HEK293 (cell line): ENCODE data around the gene MAP1S.

ENCODE experiments used
- CTCF ChIA-PET: fragments of 350-600 bp; formaldehyde crosslinking; extraction: SDS; loops from one replicate; lab custom pipeline; 2021; ENCODE audit warnings: antibody characterized with exemption; lab: Yijun Ruan, JAX
- POLR2A ChIA-PET: fragments of 300-600 bp; formaldehyde crosslinking; extraction: SDS; loops from one replicate; lab custom pipeline; 2020; ENCODE audit warnings: antibody characterized with exemption, inconsistent platforms; lab: Yijun Ruan, JAX
- H3K27ac ChIP-seq: fragments of 200-500 bp; sonication (Bioruptor generic); 2 replicates; pipeline ENCODE4 v1.5.1; 2014; ENCODE audit warnings: low read depth, low read length, control low read depth, inconsistent platforms; ENCODE audit errors: extremely low read depth
- H3K36me3 ChIP-seq, 2 experiments: fragments of 200-500 bp in 1 of 2; sonication (Bioruptor generic) in 1 of 2; 1 replicate in 1 of 2; 2 replicates in 1 of 2; pipeline ENCODE4 v1.5.1; 2014 to 2017; ENCODE audit warnings: inconsistent platforms in 2 of 2, low read length in 2 of 2; ENCODE audit not compliant: control insufficient read depth in 2 of 2, insufficient read depth in 1 of 2
- H3K4me1 ChIP-seq: fragments of 200-500 bp; sonication (Bioruptor generic); 2 replicates; pipeline ENCODE4 v1.5.1; 2014; ENCODE audit warnings: mild to moderate bottlenecking, low read length, inconsistent platforms; ENCODE audit not compliant: control insufficient read depth, insufficient read depth
- H3K4me3 ChIP-seq: 2 replicates; pipeline ENCODE4 v1.5.1; 2011; ENCODE audit warnings: low read depth, mild to moderate bottlenecking, control low read depth, low read length, moderate library complexity
- H3K9me3 ChIP-seq: fragments of 200-500 bp; sonication (Bioruptor generic); 2 replicates; pipeline ENCODE4 v1.5.1; 2014; ENCODE audit warnings: low read depth, low read length, inconsistent platforms; ENCODE audit not compliant: control insufficient read depth, insufficient read depth
- BCL11B ChIP-seq: fragments of 450-650 bp; formaldehyde crosslinking; IDR thresholded peaks from 2 replicates; pipeline ENCODE4 v1.5.1; 2016; ENCODE audit warnings: low read depth, missing biosample characterization, missing genetic modification characterization
- ZBTB21 ChIP-seq: fragments of 450-650 bp; formaldehyde crosslinking; IDR thresholded peaks from 2 replicates; pipeline ENCODE4 v1.5.1; 2017; ENCODE audit warnings: missing biosample characterization, missing genetic modification characterization
- ZFP37 ChIP-seq: fragments of 450-650 bp; formaldehyde crosslinking; IDR thresholded peaks from 2 replicates; pipeline ENCODE4 v1.5.1; 2016; ENCODE audit warnings: missing biosample characterization, missing genetic modification characterization
- ZNF157 ChIP-seq: fragments of 450-650 bp; formaldehyde crosslinking; IDR thresholded peaks from 2 replicates; pipeline ENCODE4 v1.5.1; 2016; ENCODE audit warnings: missing biosample characterization, missing genetic modification characterization
- ZNF169 ChIP-seq: fragments of 450-650 bp; formaldehyde crosslinking; IDR thresholded peaks from 2 replicates; pipeline ENCODE4 v1.5.1; 2016; ENCODE audit warnings: missing biosample characterization, missing genetic modification characterization
- ZNF184 ChIP-seq: fragments of 450-650 bp; IDR thresholded peaks from 2 replicates; pipeline ENCODE4 v1.5.1; 2018; ENCODE audit warnings: missing biosample characterization, mild to moderate bottlenecking, missing genetic modification characterization
- ZNF19 ChIP-seq: fragments of 450-650 bp; formaldehyde crosslinking; IDR thresholded peaks from 2 replicates; pipeline ENCODE4; 2016; ENCODE audit warnings: missing biosample characterization, missing genetic modification characterization, low read depth
- ZNF239 ChIP-seq: fragments of 450-650 bp; formaldehyde crosslinking; IDR thresholded peaks from 2 replicates; pipeline ENCODE4 v1.5.1; 2016; ENCODE audit warnings: missing biosample characterization, missing genetic modification characterization
- ZNF473 ChIP-seq: fragments of 450-650 bp; formaldehyde crosslinking; IDR thresholded peaks from 2 replicates; pipeline ENCODE4 v1.5.1; 2017; ENCODE audit warnings: missing biosample characterization, missing genetic modification characterization
- ZNF548 ChIP-seq: fragments of 450-650 bp; formaldehyde crosslinking; IDR thresholded peaks from 2 replicates; pipeline ENCODE4 v1.5.1; 2016; ENCODE audit warnings: missing biosample characterization, missing genetic modification characterization
- ZNF658 ChIP-seq: fragments of 450-650 bp; formaldehyde crosslinking; IDR thresholded peaks from 2 replicates; pipeline ENCODE4; 2016; ENCODE audit warnings: missing biosample characterization, missing genetic modification characterization
- ZNF664 ChIP-seq: fragments of 450-650 bp; formaldehyde crosslinking; IDR thresholded peaks from 2 replicates; pipeline ENCODE4 v1.5.1; 2016; ENCODE audit warnings: missing biosample characterization, missing genetic modification characterization
- TF ChIP-seq, protein P1 (sequence below): fragments of 450-650 bp; formaldehyde crosslinking; IDR thresholded peaks from 2 replicates; pipeline ENCODE4 v1.5.1; 2017; ENCODE audit warnings: missing biosample characterization, missing genetic modification characterization
- TF ChIP-seq, protein P2 (sequence below): IDR thresholded peaks from 2 replicates; pipeline ENCODE4 v1.6.1; 2011; ENCODE audit warnings: mild to moderate bottlenecking, low read depth, low read length, borderline replicate concordance
- TF ChIP-seq, protein P3 (sequence below): fragments of 450-650 bp; formaldehyde crosslinking; IDR thresholded peaks from 2 replicates; pipeline ENCODE4 v1.5.1; 2016; ENCODE audit warnings: missing biosample characterization, missing genetic modification characterization
- TF ChIP-seq, protein P4 (sequence below): fragments of 450-650 bp; formaldehyde crosslinking; IDR thresholded peaks from 2 replicates; pipeline ENCODE4 v1.5.1; 2017; ENCODE audit warnings: missing biosample characterization, missing genetic modification characterization
- TF ChIP-seq, protein P5 (sequence below): fragments of 450-650 bp; formaldehyde crosslinking; IDR thresholded peaks from 2 replicates; pipeline ENCODE4 v1.5.1; 2016; ENCODE audit warnings: missing biosample characterization, missing genetic modification characterization

Gene MAP1S

DNA sequence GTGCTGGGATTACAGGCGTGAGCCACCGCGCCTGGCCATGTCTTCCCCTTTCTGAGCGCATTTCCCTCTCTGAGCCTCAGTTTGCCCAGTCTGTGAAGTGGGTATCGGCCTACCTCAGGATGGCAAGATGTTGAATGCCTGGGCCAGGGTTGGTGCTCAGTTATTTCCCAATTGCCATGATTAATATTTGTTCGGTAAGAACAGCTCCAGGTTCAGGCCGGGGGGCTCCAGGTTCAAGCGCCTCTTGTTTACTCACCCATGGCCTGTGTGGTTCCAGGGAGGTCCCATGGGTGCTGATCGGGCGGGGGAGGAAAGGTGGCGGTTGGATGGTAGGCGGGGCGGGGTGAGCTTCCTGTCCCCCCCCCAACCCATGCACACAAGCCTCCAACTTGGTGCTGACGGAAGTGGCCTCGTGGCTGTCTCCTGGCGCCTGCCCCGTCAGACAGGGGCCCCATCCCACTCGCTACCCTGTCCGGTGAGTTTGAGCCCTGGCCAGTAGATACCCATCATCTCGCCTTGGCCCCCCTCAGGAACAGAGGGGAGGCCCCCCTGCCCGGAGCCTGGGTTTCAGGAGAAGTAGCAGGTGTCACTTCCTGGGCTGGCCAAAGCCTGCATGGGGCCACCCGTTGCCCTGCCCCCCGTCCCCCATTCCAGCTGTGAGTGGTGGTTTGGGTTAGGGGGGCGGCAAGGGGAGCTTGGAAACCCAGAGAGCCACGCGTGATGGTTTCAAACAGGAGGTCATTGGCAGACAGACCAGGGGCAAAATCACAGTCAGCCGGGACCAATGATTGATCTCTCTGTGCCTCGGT is 32.0 kb downstream of the MAP1S start, which contains the start of gene FCHO1:
Gene FCHO1 (plus strand): TSS at position 375 of the 809 bp plus-strand sequence. CDS start 3,688 bp downstream, outside the sequence.
- no peaks in the 10 kb centered on the region for H3K4me1 ChIP-seq

DNA sequence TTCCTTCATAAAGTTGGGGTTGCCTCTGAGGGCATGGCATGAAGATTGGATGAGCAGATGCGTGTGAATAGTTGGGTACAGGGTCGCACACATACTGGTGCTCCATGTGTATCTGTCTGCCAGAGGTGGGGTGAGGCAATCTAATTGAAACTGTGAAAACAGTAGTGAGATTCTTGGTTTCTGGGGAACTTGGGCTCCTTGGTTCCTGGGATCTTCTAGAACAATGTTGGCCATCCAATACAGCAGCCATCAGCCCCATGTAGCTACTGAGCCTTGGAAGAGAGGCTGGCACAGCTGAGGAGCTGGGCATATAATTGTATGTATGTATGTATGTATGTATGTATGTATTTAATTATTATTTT is 32.6 kb downstream of the MAP1S start:
- Histone ChIP-seq H3K36me3 (no peaks in the 10 kb centered on the region), H3K27ac (no peak overlapping the region), H3K4me3 (no peak overlapping the region), H3K4me1 (no peaks in the 10 kb centered on the region), H3K9me3 (no peaks in the 10 kb centered on the region)
- POLR2A ChIA-PET: interaction anchor here (1.5 kb wide), 1 partner anchor 33 kb away, joined by 4 read pairs; the partner anchor contains the start of gene MAP1S
- CTCF ChIA-PET: interaction anchor here (0.6 to 7.0 kb wide), 2 partner anchors 12 to 15 kb away, joined by 3 to 46 read pairs; no protein-coding TSS in a partner anchor
- TF ChIP-seq, protein P1, sequence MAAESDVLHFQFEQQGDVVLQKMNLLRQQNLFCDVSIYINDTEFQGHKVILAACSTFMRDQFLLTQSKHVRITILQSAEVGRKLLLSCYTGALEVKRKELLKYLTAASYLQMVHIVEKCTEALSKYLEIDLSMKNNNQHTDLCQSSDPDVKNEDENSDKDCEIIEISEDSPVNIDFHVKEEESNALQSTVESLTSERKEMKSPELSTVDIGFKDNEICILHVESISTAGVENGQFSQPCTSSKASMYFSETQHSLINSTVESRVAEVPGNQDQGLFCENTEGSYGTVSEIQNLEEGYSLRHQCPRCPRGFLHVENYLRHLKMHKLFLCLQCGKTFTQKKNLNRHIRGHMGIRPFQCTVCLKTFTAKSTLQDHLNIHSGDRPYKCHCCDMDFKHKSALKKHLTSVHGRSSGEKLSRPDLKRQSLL (tag by site-specific recombination): no peak
- TF ChIP-seq ZNF184 (tag by site-specific recombination): no peak
- no peak for TF ChIP-seq ZNF548 (tag by site-specific recombination)
- no peak for TF ChIP-seq ZNF473 (tag by site-specific recombination)
- TF ChIP-seq, protein P2, sequence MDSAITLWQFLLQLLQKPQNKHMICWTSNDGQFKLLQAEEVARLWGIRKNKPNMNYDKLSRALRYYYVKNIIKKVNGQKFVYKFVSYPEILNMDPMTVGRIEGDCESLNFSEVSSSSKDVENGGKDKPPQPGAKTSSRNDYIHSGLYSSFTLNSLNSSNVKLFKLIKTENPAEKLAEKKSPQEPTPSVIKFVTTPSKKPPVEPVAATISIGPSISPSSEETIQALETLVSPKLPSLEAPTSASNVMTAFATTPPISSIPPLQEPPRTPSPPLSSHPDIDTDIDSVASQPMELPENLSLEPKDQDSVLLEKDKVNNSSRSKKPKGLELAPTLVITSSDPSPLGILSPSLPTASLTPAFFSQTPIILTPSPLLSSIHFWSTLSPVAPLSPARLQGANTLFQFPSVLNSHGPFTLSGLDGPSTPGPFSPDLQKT: no peak
- TF ChIP-seq, protein P3, sequence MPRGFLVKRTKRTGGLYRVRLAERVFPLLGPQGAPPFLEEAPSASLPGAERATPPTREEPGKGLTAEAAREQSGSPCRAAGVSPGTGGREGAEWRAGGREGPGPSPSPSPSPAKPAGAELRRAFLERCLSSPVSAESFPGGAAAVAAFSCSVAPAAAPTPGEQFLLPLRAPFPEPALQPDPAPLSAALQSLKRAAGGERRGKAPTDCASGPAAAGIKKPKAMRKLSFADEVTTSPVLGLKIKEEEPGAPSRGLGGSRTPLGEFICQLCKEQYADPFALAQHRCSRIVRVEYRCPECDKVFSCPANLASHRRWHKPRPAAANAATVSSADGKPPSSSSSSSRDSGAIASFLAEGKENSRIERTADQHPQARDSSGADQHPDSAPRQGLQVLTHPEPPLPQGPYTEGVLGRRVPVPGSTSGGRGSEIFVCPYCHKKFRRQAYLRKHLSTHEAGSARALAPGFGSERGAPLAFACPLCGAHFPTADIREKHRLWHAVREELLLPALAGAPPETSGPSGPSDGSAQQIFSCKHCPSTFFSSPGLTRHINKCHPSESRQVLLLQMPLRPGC: no peak
- TF ChIP-seq ZNF169: no peak
- no peak for TF ChIP-seq ZFP37 (tag by site-specific recombination)

More for the DNA sequence above, 32.0 kb downstream of the MAP1S start, which contains the start of gene FCHO1:
- TF ChIP-seq ZNF157 (tag by site-specific recombination) (no peak), ZNF19 (tag by site-specific recombination) (no peak), ZNF664 (tag by site-specific recombination) (no peak), ZBTB21 (tag by site-specific recombination) (no peak), ZNF658 (tag by site-specific recombination) (no peak), ZNF239 (tag by site-specific recombination) (no peak), ZFP37 (tag by site-specific recombination) (no peak), BCL11B (tag by site-specific recombination) (no peak)
- TF ChIP-seq, protein P4, sequence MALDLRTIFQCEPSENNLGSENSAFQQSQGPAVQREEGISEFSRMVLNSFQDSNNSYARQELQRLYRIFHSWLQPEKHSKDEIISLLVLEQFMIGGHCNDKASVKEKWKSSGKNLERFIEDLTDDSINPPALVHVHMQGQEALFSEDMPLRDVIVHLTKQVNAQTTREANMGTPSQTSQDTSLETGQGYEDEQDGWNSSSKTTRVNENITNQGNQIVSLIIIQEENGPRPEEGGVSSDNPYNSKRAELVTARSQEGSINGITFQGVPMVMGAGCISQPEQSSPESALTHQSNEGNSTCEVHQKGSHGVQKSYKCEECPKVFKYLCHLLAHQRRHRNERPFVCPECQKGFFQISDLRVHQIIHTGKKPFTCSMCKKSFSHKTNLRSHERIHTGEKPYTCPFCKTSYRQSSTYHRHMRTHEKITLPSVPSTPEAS (tag by site-specific recombination): no peak
- TF ChIP-seq, protein P5, sequence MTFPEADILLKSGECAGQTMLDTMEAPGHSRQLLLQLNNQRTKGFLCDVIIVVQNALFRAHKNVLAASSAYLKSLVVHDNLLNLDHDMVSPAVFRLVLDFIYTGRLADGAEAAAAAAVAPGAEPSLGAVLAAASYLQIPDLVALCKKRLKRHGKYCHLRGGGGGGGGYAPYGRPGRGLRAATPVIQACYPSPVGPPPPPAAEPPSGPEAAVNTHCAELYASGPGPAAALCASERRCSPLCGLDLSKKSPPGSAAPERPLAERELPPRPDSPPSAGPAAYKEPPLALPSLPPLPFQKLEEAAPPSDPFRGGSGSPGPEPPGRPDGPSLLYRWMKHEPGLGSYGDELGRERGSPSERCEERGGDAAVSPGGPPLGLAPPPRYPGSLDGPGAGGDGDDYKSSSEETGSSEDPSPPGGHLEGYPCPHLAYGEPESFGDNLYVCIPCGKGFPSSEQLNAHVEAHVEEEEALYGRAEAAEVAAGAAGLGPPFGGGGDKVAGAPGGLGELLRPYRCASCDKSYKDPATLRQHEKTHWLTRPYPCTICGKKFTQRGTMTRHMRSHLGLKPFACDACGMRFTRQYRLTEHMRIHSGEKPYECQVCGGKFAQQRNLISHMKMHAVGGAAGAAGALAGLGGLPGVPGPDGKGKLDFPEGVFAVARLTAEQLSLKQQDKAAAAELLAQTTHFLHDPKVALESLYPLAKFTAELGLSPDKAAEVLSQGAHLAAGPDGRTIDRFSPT (tag by site-specific recombination): no peak
- POLR2A ChIA-PET: no interaction called here
- Histone ChIP-seq H3K4me3 (no peak within 1 kb of the TSS), H3K9me3 (no peaks in the 10 kb centered on the region), H3K27ac (no peak within 1 kb of the TSS), H3K36me3 (no peaks in the 10 kb centered on the region)
- CTCF ChIA-PET: no interaction called here
